Endothelial cell of umbilical vein (primary cell): ENCODE measurements around the gene FLRT1. TPM values are rescaled to one million over a fixed set of nuclear protein-coding genes. Genes with fewer than 3 reads are reported as not detected.

Experiments used
- BruUV-seq: library from RNA; stranded (reverse); fragments of 400-500 nt; replicated peaks from 2 replicates; lab custom pipeline; 2021; lab: Mats Ljungman, UMichigan
- CTCF ChIA-PET: fragments of 300-600, 350-600 bp; sonication (Branson Sonifier 250); formaldehyde crosslinking; loops from one replicate; lab custom pipeline; 2021; ENCODE audit warnings: antibody characterized with exemption, inconsistent platforms; lab: Charles Lee
- POLR2A ChIA-PET: fragments of 300-600, 350-600 bp; sonication (Branson Sonifier 250); formaldehyde crosslinking; loops from one replicate; lab custom pipeline; 2021; ENCODE audit warnings: antibody characterized with exemption, inconsistent platforms; lab: Charles Lee
- DNase-seq: peaks from one replicate; pipeline ENCODE4 v3.0.0-alpha.2; 2011; ENCODE audit warnings: low read depth, low spot score
- FAIRE-seq: peaks from 2 replicates; lab custom pipeline; 2011; peaks lifted over from hg19 to GRCh38; lab: Jason Lieb, UNC
- H2AFZ ChIP-seq: 2 replicates; pipeline ENCODE4 v1.6.0; 2012; ENCODE audit warnings: low read depth, low read length, control low read depth, inconsistent platforms
- H3K27ac ChIP-seq: 2 replicates; pipeline ENCODE4 v1.5.1; 2011; ENCODE audit warnings: low read depth, mild to moderate bottlenecking, control low read depth, low read length, moderate library complexity; ENCODE audit not compliant: insufficient read depth
- H3K27me3 ChIP-seq, 2 experiments: 2 replicates each; pipeline versions ENCODE4 v1.6.0 to v1.6.1; 2011; ENCODE audit warnings: low read length in 2 of 2, mixed read lengths in 1 of 2; ENCODE audit not compliant: control insufficient read depth in 2 of 2, insufficient read depth in 2 of 2
- H3K36me3 ChIP-seq, 2 experiments: 2 replicates in 1 of 2; 3 replicates in 1 of 2; pipeline ENCODE4 v1.5.1; 2011; ENCODE audit warnings: low read length in 2 of 2, mild to moderate bottlenecking in 1 of 2, moderate library complexity in 1 of 2; ENCODE audit not compliant: control insufficient read depth in 2 of 2, insufficient read depth in 2 of 2; ENCODE audit errors: extremely low read depth in 1 of 2
- H3K4me1 ChIP-seq: 3 replicates; pipeline ENCODE4 v1.5.1; 2011; ENCODE audit warnings: mild to moderate bottlenecking, low read length; ENCODE audit not compliant: control insufficient read depth, insufficient read depth; ENCODE audit errors: extremely low read depth
- H3K4me2 ChIP-seq: 2 replicates; pipeline ENCODE4 v1.6.1; 2011; ENCODE audit warnings: low read length, control low read depth, mixed read lengths; ENCODE audit not compliant: insufficient read depth
- H3K4me3 ChIP-seq, 3 experiments: fragments of 200-600 bp in 1 of 3; sonication (generic), shearing (Covaris generic) in 1 of 3; replicated peaks in 1 of 3; 2 replicates each; pipeline ENCODE4 v1.5.1; 2011 to 2016; ENCODE audit warnings: control low read depth in 3 of 3, low read length in 3 of 3, mild to moderate bottlenecking in 2 of 3, inconsistent platforms in 1 of 3, low read depth in 1 of 3, moderate library complexity in 1 of 3; ENCODE audit not compliant: insufficient read depth in 1 of 3
- H3K79me2 ChIP-seq: 2 replicates; pipeline ENCODE4 v1.6.0; 2012; ENCODE audit warnings: low read length, inconsistent platforms; ENCODE audit not compliant: control insufficient read depth, insufficient read depth
- H3K9ac ChIP-seq: replicated peaks from 2 replicates; pipeline ENCODE3; 2011; ENCODE audit warnings: low read length, control low read depth; ENCODE audit not compliant: insufficient read depth; ENCODE audit errors: extremely low read depth
- H3K9me1 ChIP-seq: replicated peaks from 3 replicates; pipeline ENCODE4 v1.6.0; 2011; ENCODE audit warnings: mild to moderate bottlenecking, low read length; ENCODE audit not compliant: control insufficient read depth, insufficient read depth; ENCODE audit errors: extremely low read depth
- H3K9me3 ChIP-seq: replicated peaks from 2 replicates; pipeline ENCODE4 v1.5.1; 2012; ENCODE audit warnings: low read length, inconsistent platforms; ENCODE audit not compliant: control insufficient read depth, insufficient read depth
- H4K20me1 ChIP-seq: replicated peaks from 2 replicates; pipeline ENCODE3; 2011; ENCODE audit warnings: mild to moderate bottlenecking, low read length; ENCODE audit not compliant: control insufficient read depth, insufficient read depth; ENCODE audit errors: extremely low read depth
- CTCF ChIP-seq, 2 donors: IDR thresholded peaks; 1 replicate in 1 of 2; 2 replicates in 1 of 2; pipeline ENCODE4 v1.5.1; 2011; ENCODE audit warnings: low read length in 2 of 2, mild to moderate bottlenecking in 2 of 2, moderate library complexity in 2 of 2, control low read depth in 1 of 2, inconsistent platforms in 1 of 2, low read depth in 1 of 2; ENCODE audit not compliant: insufficient read depth in 1 of 2; ENCODE audit errors: extremely low read depth in 1 of 2
- EZH2 ChIP-seq: IDR thresholded peaks from 2 replicates; pipeline ENCODE4 v1.6.1; 2012; ENCODE audit warnings: borderline replicate concordance, low read depth, mild to moderate bottlenecking, moderate library complexity, low read length, inconsistent platforms; ENCODE audit not compliant: severe bottlenecking
- FOS ChIP-seq: IDR thresholded peaks from 2 replicates; pipeline ENCODE4 v1.6.1; 2011; ENCODE audit warnings: mild to moderate bottlenecking, low read length, moderate library complexity, borderline replicate concordance; ENCODE audit not compliant: insufficient read depth
- GATA2 ChIP-seq: IDR thresholded peaks from 2 replicates; pipeline ENCODE4 v1.7.0; 2011; ENCODE audit warnings: low read depth, mild to moderate bottlenecking, moderate library complexity, mixed read lengths, low read length; ENCODE audit not compliant: insufficient read length, insufficient read depth
- JUN ChIP-seq: IDR thresholded peaks from 2 replicates; pipeline ENCODE4 v1.6.1; 2011; ENCODE audit warnings: borderline replicate concordance, low read depth; ENCODE audit not compliant: insufficient read length, insufficient read depth
- MAX ChIP-seq: IDR thresholded peaks from 2 replicates; pipeline ENCODE4 v1.6.1; 2011; ENCODE audit not compliant: insufficient read depth, insufficient read length
- MYC ChIP-seq: IDR thresholded peaks from one replicate; pipeline ENCODE4 v1.6.1; 2011; ENCODE audit warnings: mild to moderate bottlenecking, low read depth, low read length
- POLR2A ChIP-seq: IDR thresholded peaks from 2 replicates; pipeline ENCODE4 v1.6.1; 2012; ENCODE audit warnings: low read depth, mild to moderate bottlenecking, control low read depth, low read length
- POLR2AphosphoS5 ChIP-seq: IDR thresholded peaks from 2 replicates; pipeline ENCODE4 v1.6.1; 2012; ENCODE audit warnings: low read depth, mild to moderate bottlenecking, control low read depth, low read length, moderate library complexity; ENCODE audit not compliant: insufficient read depth
- dilution Hi-C: fragments of 300-500 bp; cut with MboI; formaldehyde crosslinking; loops from one replicate; pipeline ENCODE4 v1.15.0; 2019; ENCODE audit warnings: low sequenced_read_pairs; ENCODE audit not compliant: extremely low pct_ligation_motif_present
- intact Hi-C: fragments of 100-400 bp; cut with micrococcal nuclease; formaldehyde crosslinking; loops from one replicate; pipeline ENCODE4 v1.10.0; 2022
- polyA plus RNA-seq, 4 experiments: library from polyadenylated mRNA; depleted of rRNA in 3 of 4; stranded (reverse) in 3 of 4; unstranded in 1 of 4; fragments of >200 nt; gene quantifications; 2 replicates each; pipeline versions ENCODE4 v1.2.1 to v1.2.3, GENCODE V29; 2011 to 2012; ENCODE audit warnings: missing spikeins in 1 of 4
- total RNA-seq: library from RNA; stranded (reverse); gene quantifications from 2 replicates; pipeline ENCODE4 v1.2.3, GENCODE V29; 2021

Gene FLRT1
- total and polyA plus RNA-seq, 2 donors (not counting 3 experiments of a cell fraction or from before 2014, with no cell fraction given) = not detected

- POLR2A ChIA-PET = interaction anchor here (0.5 kb wide), 1 partner anchor 22 kb away, joined by 3 read pairs; no protein-coding TSS in a partner anchor
- TF ChIP-seq EZH2 (no peak), MAX (no peak), POLR2AphosphoS5 (no peak), MYC (no peak), POLR2A (no peak), JUN (no peak), CTCF (IDR thresholded peaks at IDR 0.05; ENCODE audit: extremely low read depth in 1 of 2, insufficient read depth in 1 of 2, low read depth in 1 of 2, low read length in 2 of 2) (no peak), GATA2 (no peak), FOS (no peak)
Observed at GRCh38 chr11:64037027-64037634, 1.4 kb downstream of the FLRT1 start.

More at GRCh38 chr11:64037027-64037634, 1.4 kb downstream of the FLRT1 start:
- Histone ChIP-seq H4K20me1 (no peaks in the 10 kb centered on the region), H3K36me3 (no peaks in the 10 kb centered on the region), H3K9me1 (no peaks in the 10 kb centered on the region), H3K9me3 (no peaks in the 10 kb centered on the region), H3K79me2 (no peaks in the 10 kb centered on the region), H3K4me1 (no peaks in the 10 kb centered on the region), H3K27me3 (peaks cover 27 to 37% of the 10 kb centered on the region in 2 experiments), H3K4me3 (no peak overlapping the region), H3K27ac (no peak overlapping the region), H2AFZ (no peak overlapping the region), H3K9ac (no peak overlapping the region), H3K4me2 (no peak overlapping the region)
- CTCF ChIA-PET = interaction anchor here (0.9 to 2.1 kb wide), 5 partner anchors 21 to 116 kb away, joined by 3 to 4 read pairs (median 3); no protein-coding TSS in a partner anchor
- FAIRE-seq (no peak), DNase-seq (no peak)
- BruUV-seq = no TSS peak
- intact Hi-C loops = no loop called here
- dilution Hi-C loops = no loop called here
